Uterine smooth muscle cell (primary cell): ENCODE data around the gene OR2A7. TPM values are rescaled to one million over a fixed set of nuclear protein-coding genes. Genes with fewer than 3 reads are reported as not detected.

Experiments used
- total RNA-seq: library from RNA; depleted of rRNA; stranded (reverse); fragments of >200 nt; gene quantifications from 2 replicates; pipeline ENCODE4 v1.2.3, GENCODE V29; 2014

The OR2A7 gene, protein sequence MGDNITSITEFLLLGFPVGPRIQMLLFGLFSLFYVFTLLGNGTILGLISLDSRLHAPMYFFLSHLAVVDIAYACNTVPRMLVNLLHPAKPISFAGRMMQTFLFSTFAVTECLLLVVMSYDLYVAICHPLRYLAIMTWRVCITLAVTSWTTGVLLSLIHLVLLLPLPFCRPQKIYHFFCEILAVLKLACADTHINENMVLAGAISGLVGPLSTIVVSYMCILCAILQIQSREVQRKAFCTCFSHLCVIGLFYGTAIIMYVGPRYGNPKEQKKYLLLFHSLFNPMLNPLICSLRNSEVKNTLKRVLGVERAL
- 0.12 TPM in 1 of 2 replicates, not detected in the other for total RNA-seq

GRCh38 chr7:144264692-144265091 lies at the start of gene OR2A7:
Gene OR2A7, minus strand, starts transcription at chr7:144264792. Its CDS starts 5,164 bp downstream, at chr7:144259628.

GRCh38 chr7:144311872-144312469 lies 47.4 kb upstream of the OR2A7 start, which contains the start of gene OR2A1:
Gene OR2A1, plus strand, starts transcription at chr7:144312419. Its CDS starts 5,706 bp downstream, at chr7:144318125.

DNA sequence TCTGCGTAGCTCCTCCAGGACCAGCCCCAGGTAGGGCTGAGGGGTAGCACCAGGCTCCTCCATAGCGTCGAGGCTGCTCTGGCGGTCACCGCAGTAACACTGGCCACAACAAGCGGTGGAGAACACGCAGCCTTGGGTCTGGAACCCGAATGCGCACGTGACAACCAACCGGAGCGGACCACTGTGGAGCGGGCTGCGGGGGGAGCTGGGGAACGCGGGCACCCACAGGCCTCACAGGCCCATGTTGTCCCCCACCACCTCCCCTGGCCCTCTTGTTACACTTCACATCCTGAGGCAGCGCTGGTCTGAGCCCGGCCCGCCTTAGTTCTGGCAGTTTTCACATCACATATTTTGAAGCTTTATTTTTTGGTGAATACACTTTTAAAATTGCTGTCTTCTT lies 4.6 kb upstream of the OR2A7 start, which contains the start of gene CTAGE8:
Gene CTAGE8 (minus strand): TSS at position 101 of the 400 bp plus-strand sequence. CDS start 38 bp downstream, at position 63.

GRCh38 chr7:144239365-144239764 lies 25.2 kb downstream of the OR2A7 start, which contains the start of gene OR2A42:
Gene OR2A42, minus strand, starts transcription at chr7:144239605. Its CDS starts 6,762 bp downstream, at chr7:144232843.

Other genes starting within 250 kb of the OR2A7 start
- gene OR2A5, start 215.8 kb downstream of the OR2A7 start, total RNA-seq, result not detected in 2 replicates
- gene OR2A25, start 195.0 kb downstream of the OR2A7 start, total RNA-seq, result not detected in 2 replicates
- gene OR2A12, start 178.5 kb downstream of the OR2A7 start, total RNA-seq, result not detected in 2 replicates
- gene OR2A2, start 155.2 kb downstream of the OR2A7 start, total RNA-seq, result not detected in 2 replicates
- not detected in 2 replicates for gene OR2A14, start 141.6 kb downstream of the OR2A7 start, total RNA-seq
- gene CTAGE4, start 81.3 kb downstream of the OR2A7 start, total RNA-seq, result 1.7 TPM in 1 of 2 replicates, not detected in the other
- 1.5 and 2.1 TPM in 2 replicates for gene ARHGEF35, start 69.0 kb downstream of the OR2A7 start, total RNA-seq
- under 0.01 TPM in 1 of 2 replicates, not detected in the other for gene OR2A42, start 25.2 kb downstream of the OR2A7 start, total RNA-seq
- gene CTAGE8, start 4.5 kb upstream of the OR2A7 start, total RNA-seq, result 0.44 TPM in 1 of 2 replicates, not detected in the other
- gene OR2A1, start 47.6 kb upstream of the OR2A7 start, total RNA-seq, result not detected in 2 replicates
- gene ARHGEF5, start 90.6 kb upstream of the OR2A7 start, total RNA-seq, result 1.3 and 3.4 TPM in 2 replicates
- gene NOBOX, start 138.9 kb upstream of the OR2A7 start, total RNA-seq, result not detected in 2 replicates